GM12865 (cell line): ENCODE data around the gene SORCS3.

ENCODE experiments used
- DNase-seq: peaks from one replicate; pipeline ENCODE4 v3.0.0; 2010; ENCODE audit warnings: low read depth
- H3K4me3 ChIP-seq: 2 replicates; pipeline ENCODE4 v1.5.1; 2011; ENCODE audit warnings: mild to moderate bottlenecking, low read depth, low read length, control low read depth
- TF ChIP-seq, protein P1 (sequence below): IDR thresholded peaks from 2 replicates; pipeline ENCODE4 v1.5.1; 2011; ENCODE audit warnings: low read length, control low read depth, low read depth, inconsistent platforms; ENCODE audit not compliant: insufficient read depth; ENCODE audit errors: missing control alignments

SORCS3 gene

GRCh38 chr10:105237685-105238084 lies 596.6 kb downstream of the SORCS3 start:
- no peak for DNase-seq
- no peak overlapping the region for H3K4me3 ChIP-seq
- TF ChIP-seq, protein P1, sequence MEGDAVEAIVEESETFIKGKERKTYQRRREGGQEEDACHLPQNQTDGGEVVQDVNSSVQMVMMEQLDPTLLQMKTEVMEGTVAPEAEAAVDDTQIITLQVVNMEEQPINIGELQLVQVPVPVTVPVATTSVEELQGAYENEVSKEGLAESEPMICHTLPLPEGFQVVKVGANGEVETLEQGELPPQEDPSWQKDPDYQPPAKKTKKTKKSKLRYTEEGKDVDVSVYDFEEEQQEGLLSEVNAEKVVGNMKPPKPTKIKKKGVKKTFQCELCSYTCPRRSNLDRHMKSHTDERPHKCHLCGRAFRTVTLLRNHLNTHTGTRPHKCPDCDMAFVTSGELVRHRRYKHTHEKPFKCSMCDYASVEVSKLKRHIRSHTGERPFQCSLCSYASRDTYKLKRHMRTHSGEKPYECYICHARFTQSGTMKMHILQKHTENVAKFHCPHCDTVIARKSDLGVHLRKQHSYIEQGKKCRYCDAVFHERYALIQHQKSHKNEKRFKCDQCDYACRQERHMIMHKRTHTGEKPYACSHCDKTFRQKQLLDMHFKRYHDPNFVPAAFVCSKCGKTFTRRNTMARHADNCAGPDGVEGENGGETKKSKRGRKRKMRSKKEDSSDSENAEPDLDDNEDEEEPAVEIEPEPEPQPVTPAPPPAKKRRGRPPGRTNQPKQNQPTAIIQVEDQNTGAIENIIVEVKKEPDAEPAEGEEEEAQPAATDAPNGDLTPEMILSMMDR, result no peak

DNA sequence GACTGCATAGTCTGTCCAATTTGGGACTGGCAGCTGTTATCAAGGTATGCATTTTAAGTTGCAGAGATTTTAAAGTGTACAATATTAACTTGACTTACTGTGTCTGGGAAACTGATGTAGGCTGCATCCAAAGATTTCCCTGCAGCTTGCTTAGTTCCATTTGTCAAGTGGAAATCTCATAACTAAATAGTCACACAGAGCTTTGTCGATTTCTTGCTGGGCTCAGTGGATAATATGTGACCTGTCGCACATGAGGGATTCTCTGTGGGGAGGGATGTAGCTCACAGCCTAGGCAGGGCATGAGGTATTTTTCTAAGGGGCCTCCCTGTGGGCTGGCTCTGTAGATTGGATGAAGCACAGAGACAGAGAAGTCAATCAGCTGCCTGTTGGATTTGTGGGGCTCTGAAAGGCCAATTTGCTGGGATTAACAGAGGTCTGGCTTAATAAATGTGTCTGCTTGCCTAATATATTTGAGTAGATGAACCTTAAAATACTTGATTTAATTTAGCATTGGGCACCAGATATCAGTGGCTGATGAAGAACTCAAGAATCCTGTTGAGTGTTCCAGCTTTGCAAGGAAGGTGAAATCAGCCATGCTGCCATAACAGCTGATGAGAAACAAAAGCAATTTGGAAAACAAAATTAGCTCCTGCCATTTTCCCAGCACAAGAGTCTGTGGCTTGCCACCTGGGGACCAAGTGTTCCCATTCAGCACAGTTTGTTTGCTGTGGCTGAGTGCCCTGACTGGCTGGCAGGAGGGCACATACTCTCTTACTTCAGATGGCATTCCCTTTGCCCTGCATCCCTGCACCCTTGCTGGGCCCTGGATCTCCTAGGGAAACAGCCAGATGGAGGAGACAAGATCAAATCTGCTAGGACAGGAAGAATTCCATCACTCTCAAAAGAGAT lies 598.5 kb downstream of the SORCS3 start:
- no peak for DNase-seq
- TF ChIP-seq, protein P1, result no peak
- no peak overlapping the region for H3K4me3 ChIP-seq

DNA sequence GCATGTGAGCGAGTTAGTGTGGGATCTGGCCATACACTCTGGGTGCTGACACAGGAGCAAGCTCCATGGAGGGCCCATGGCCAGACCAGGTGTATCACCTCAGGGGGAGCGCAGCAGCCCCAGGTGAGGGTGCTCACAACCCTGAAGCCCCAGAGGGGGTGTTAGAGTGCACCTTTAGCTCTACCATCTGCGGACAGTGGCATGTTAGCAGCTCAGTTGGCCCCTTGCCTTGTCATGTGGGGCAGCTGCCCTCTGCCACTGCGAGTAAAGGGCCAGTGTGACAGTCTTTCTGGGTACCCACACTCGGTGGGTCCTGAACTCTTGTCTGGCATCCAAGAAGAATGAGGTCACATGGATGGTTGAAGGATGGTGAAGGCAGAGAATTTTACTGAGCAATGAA lies 600.2 kb downstream of the SORCS3 start:
- DNase-seq, result no peak
- no peak overlapping the region for H3K4me3 ChIP-seq
- TF ChIP-seq, protein P1, result no peak

GRCh38 chr10:105243381-105243780 lies 602.3 kb downstream of the SORCS3 start:
- TF ChIP-seq, protein P1, result no peak
- no peak for DNase-seq
- no peak overlapping the region for H3K4me3 ChIP-seq

DNA sequence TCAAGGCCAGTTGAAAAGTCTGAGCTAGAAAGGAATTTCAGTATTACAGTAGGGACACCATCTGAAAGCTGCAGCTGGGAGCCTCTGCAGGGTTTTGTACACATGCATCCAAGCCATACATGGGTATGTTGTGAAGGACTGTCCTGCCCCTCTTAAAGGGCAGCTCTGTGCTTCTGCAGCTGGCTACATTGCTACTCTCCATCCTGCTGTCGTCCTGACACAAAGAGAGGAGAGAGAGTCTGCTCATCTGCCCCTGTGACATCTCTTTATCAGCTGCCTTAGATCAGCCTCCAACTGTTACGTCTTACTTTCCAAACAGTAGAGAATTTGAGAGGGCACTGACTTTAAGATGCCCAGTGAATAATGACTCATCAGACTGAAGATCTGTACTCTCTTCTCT lies 602.7 kb downstream of the SORCS3 start:
- TF ChIP-seq, protein P1, result no peak
- H3K4me3 ChIP-seq, result no peak overlapping the region
- no peak for DNase-seq

GRCh38 chr10:105247831-105248499 lies 606.9 kb downstream of the SORCS3 start:
- TF ChIP-seq, protein P1, result no peak
- no peak overlapping the region for H3K4me3 ChIP-seq
- DNase-seq, result no peak
